ENCODE measurements around the gene SLC6A5. TPM values are rescaled to one million over a fixed set of nuclear protein-coding genes. Genes with fewer than 3 reads are reported as not detected.

Gene SLC6A5
- total RNA-seq, 1 experiment from 2014 or later, result not detected

DNA sequence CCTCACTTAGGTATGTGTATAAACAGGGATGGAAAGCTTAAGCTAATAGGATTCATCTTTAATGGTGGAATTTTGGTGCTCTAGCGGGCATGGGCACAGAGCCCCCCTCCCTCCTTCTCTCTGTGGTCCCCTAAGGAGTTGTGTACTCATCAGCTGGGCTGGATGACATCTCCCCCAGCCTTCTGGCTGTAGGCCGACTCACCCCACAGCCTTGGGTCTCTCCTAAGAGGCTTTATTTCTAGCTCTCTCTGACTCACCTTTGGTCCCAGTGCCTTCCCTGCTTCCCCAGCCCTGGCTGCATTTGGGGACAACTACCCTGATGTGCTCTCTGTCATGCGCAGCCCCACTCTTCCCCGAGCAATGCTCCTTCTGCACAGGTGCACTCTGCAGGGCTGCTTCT lies 26.9 kb downstream of the SLC6A5 start:
- H3K4me2 ChIP-seq (ENCODE audit: low read length), result no peak overlapping the region
- TF ChIP-seq EGR1 (IDR thresholded peaks at IDR 0.05; ENCODE audit: low read depth), result no peak
- no peak for TF ChIP-seq POLR2AphosphoS5 (IDR thresholded peaks at IDR 0.05; ENCODE audit: low read depth, low read length)
- no peak for TF ChIP-seq ZNF274 (IDR thresholded peaks at IDR 0.05; ENCODE audit: low read depth, low read length)
- TF ChIP-seq ZFX (IDR thresholded peaks at IDR 0.05), result no peak
- TF ChIP-seq CTCF (IDR thresholded peaks at IDR 0.05 in 2 of 3, conservative IDR thresholded peaks at IDR 0.05 in 1 of 3; ENCODE audit: borderline replicate concordance in 1 of 3, insufficient read depth in 1 of 3, low read depth in 2 of 3, low read length in 2 of 3), result no peak
- no peak overlapping the region for H3K9ac ChIP-seq (ENCODE audit: low read length)
- no peaks in the 10 kb centered on the region for H3K4me1 ChIP-seq (ENCODE audit: control insufficient read depth in 1 of 2, insufficient read depth in 2 of 2, low read length in 2 of 2)
- no peaks in the 10 kb centered on the region for H3K9me3 ChIP-seq (ENCODE audit: control insufficient read depth in 1 of 2, insufficient read depth in 1 of 2, low read depth in 1 of 2, low read length in 2 of 2)
- H3K9me2 ChIP-seq (ENCODE audit: insufficient read depth), result no peaks in the 10 kb centered on the region
- H3K27me3 ChIP-seq (ENCODE audit: insufficient read depth, low read length), result peaks cover 25% of the 10 kb centered on the region; the same call in 1 of the 2 replicates
- H3K36me3 ChIP-seq (ENCODE audit: control insufficient read depth in 1 of 2, insufficient read depth in 2 of 2, low read length in 2 of 2), result no peaks in the 10 kb centered on the region
- CTCF ChIA-PET, result no interaction called here
- ATAC-seq, result no peak
- H3K4me3 ChIP-seq (replicated peaks in 1 of 2; ENCODE audit: low read depth in 1 of 2, low read length in 2 of 2), result no peak overlapping the region
- POLR2A ChIA-PET, result no interaction called here
- H3K27ac ChIP-seq (ENCODE audit: low read depth, low read length), result no peak overlapping the region
- no TSS peak for BruUV-seq (replicated peaks)
- H4K20me1 ChIP-seq (ENCODE audit: insufficient read depth), result no peaks in the 10 kb centered on the region
- no peak for DNase-seq (ENCODE audit: low read depth, low spot score)
- intact Hi-C loops (cut with micrococcal nuclease), result no loop called here
- RAD21 ChIA-PET (ENCODE audit: low non-redundant PET in 1 of 2, low total read pairs in 2 of 2, uncharacterized antibody in 2 of 2, unreplicated experiment in 2 of 2), result no interaction called here
- H2AFZ ChIP-seq (ENCODE audit: low read depth, low read length, poor library complexity, severe bottlenecking), result no peak overlapping the region
- H3K79me2 ChIP-seq (ENCODE audit: insufficient read depth, low read length), result no peaks in the 10 kb centered on the region

GRCh38 chr11:20627026-20627425 lies 27.6 kb downstream of the SLC6A5 start:
- ChIA-PET RAD21 (ENCODE audit: low non-redundant PET in 1 of 2, low total read pairs in 2 of 2, uncharacterized antibody in 2 of 2, unreplicated experiment in 2 of 2) (no interaction called here), CTCF (no interaction called here), POLR2A (no interaction called here)
- ATAC-seq, result no peak
- H3K27me3 ChIP-seq (ENCODE audit: insufficient read depth, low read length), result peaks cover 19% of the 10 kb centered on the region; the same call in 1 of the 2 replicates
- no peak overlapping the region for H3K4me3 ChIP-seq (replicated peaks in 1 of 2; ENCODE audit: low read depth in 1 of 2, low read length in 2 of 2)
- no peaks in the 10 kb centered on the region for H3K36me3 ChIP-seq (ENCODE audit: control insufficient read depth in 1 of 2, insufficient read depth in 2 of 2, low read length in 2 of 2)
- H3K9ac ChIP-seq (ENCODE audit: low read length), result no peak overlapping the region
- H3K9me3 ChIP-seq (ENCODE audit: control insufficient read depth in 1 of 2, insufficient read depth in 1 of 2, low read depth in 1 of 2, low read length in 2 of 2), result no peaks in the 10 kb centered on the region
- H3K4me2 ChIP-seq (ENCODE audit: low read length), result no peak overlapping the region
- no peaks in the 10 kb centered on the region for H3K9me2 ChIP-seq (ENCODE audit: insufficient read depth)
- no peak overlapping the region for H2AFZ ChIP-seq (ENCODE audit: low read depth, low read length, poor library complexity, severe bottlenecking)
- no peak overlapping the region for H3K27ac ChIP-seq (ENCODE audit: low read depth, low read length)
- DNase-seq (ENCODE audit: low read depth, low spot score), result no peak
- no TSS peak for BruUV-seq (replicated peaks)
- no peaks in the 10 kb centered on the region for H3K4me1 ChIP-seq (ENCODE audit: control insufficient read depth in 1 of 2, insufficient read depth in 2 of 2, low read length in 2 of 2)
- intact Hi-C loops (cut with micrococcal nuclease), result no loop called here
- no peaks in the 10 kb centered on the region for H4K20me1 ChIP-seq (ENCODE audit: insufficient read depth)
- no peaks in the 10 kb centered on the region for H3K79me2 ChIP-seq (ENCODE audit: insufficient read depth, low read length)
- TF ChIP-seq SIN3A (IDR thresholded peaks at IDR 0.05; ENCODE audit: low read depth) (no peak), ELF1 (IDR thresholded peaks at IDR 0.05; ENCODE audit: borderline replicate concordance, low read depth) (no peak), POLR2A (IDR thresholded peaks at IDR 0.05; ENCODE audit: borderline replicate concordance, extremely low read depth, insufficient read depth, insufficient read length) (no peak), SRF (IDR thresholded peaks at IDR 0.05; ENCODE audit: low read depth) (no peak), RAD21 (IDR thresholded peaks at IDR 0.05; ENCODE audit: low read depth) (no peak), EZH2phosphoT487 (IDR thresholded peaks at IDR 0.05; ENCODE audit: borderline replicate concordance) (no peak), CBX3 (IDR thresholded peaks at IDR 0.05; ENCODE audit: low read depth) (no peak), EZH2 (IDR thresholded peaks at IDR 0.05) (no peak), SP1 (IDR thresholded peaks at IDR 0.05; ENCODE audit: low read depth) (no peak), YY1 (IDR thresholded peaks at IDR 0.05; ENCODE audit: extremely low read depth, insufficient replicate concordance, low read depth, low read length) (no peak), FOSL1 (IDR thresholded peaks at IDR 0.05; ENCODE audit: low read depth) (no peak)
- TF ChIP-seq, protein P1, sequence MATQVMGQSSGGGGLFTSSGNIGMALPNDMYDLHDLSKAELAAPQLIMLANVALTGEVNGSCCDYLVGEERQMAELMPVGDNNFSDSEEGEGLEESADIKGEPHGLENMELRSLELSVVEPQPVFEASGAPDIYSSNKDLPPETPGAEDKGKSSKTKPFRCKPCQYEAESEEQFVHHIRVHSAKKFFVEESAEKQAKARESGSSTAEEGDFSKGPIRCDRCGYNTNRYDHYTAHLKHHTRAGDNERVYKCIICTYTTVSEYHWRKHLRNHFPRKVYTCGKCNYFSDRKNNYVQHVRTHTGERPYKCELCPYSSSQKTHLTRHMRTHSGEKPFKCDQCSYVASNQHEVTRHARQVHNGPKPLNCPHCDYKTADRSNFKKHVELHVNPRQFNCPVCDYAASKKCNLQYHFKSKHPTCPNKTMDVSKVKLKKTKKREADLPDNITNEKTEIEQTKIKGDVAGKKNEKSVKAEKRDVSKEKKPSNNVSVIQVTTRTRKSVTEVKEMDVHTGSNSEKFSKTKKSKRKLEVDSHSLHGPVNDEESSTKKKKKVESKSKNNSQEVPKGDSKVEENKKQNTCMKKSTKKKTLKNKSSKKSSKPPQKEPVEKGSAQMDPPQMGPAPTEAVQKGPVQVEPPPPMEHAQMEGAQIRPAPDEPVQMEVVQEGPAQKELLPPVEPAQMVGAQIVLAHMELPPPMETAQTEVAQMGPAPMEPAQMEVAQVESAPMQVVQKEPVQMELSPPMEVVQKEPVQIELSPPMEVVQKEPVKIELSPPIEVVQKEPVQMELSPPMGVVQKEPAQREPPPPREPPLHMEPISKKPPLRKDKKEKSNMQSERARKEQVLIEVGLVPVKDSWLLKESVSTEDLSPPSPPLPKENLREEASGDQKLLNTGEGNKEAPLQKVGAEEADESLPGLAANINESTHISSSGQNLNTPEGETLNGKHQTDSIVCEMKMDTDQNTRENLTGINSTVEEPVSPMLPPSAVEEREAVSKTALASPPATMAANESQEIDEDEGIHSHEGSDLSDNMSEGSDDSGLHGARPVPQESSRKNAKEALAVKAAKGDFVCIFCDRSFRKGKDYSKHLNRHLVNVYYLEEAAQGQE (IDR thresholded peaks at IDR 0.05; ENCODE audit: low read depth), result no peak

Measured in HCT116 (cell line).